IMR-90 (cell line): ENCODE results near the gene NUTM2F. TPM values are rescaled to one million over a fixed set of nuclear protein-coding genes. Genes with fewer than 3 reads are reported as not detected.

Source experiments
- ATAC-seq: fragments of 200-7000 bp; cut with Tn5 transposase; 2 replicates; pipeline ENCODE4 v1.9.1; 2020; ENCODE audit warnings: low read depth, mild to moderate bottlenecking, moderate library complexity
- BruUV-seq: library from RNA; stranded (reverse); fragments of 400-500 nt; replicated peaks from 2 replicates; lab custom pipeline; 2021; lab: Mats Ljungman, UMichigan
- CTCF ChIA-PET: fragments of 300-600 bp; formaldehyde crosslinking; extraction: SDS; loops from one replicate; lab custom pipeline; 2021; ENCODE audit warnings: antibody characterized with exemption; lab: Yijun Ruan, JAX
- POLR2A ChIA-PET: fragments of 300-600 bp; sonication (Branson Sonifier 250); formaldehyde crosslinking; loops from one replicate; lab custom pipeline; 2022; ENCODE audit warnings: antibody characterized with exemption; ENCODE audit not compliant: unreplicated experiment; lab: Charles Lee
- DNase-seq: peaks from one replicate; pipeline ENCODE4 v3.0.0; 2013
- H2AFZ ChIP-seq: replicated peaks from 2 replicates; pipeline ENCODE3; 2013; ENCODE audit warnings: low read length, mild to moderate bottlenecking; ENCODE audit not compliant: poor library complexity
- H2AK5ac ChIP-seq: 2 replicates; pipeline ENCODE4 v1.6.1; 2013; ENCODE audit warnings: low read depth, low read length, inconsistent platforms
- H2AK9ac ChIP-seq: replicated peaks from 2 replicates; pipeline ENCODE3; 2013; ENCODE audit warnings: mild to moderate bottlenecking, low read depth, low read length, moderate library complexity; ENCODE audit not compliant: poor library complexity
- H2BK120ac ChIP-seq: 2 replicates; pipeline ENCODE4 v1.6.1; 2013; ENCODE audit warnings: low read depth, low read length, inconsistent platforms
- H2BK15ac ChIP-seq: 3 replicates; pipeline ENCODE4 v1.6.1; 2013; ENCODE audit warnings: low read depth, low read length, inconsistent platforms
- H2BK20ac ChIP-seq: 2 replicates; pipeline ENCODE4 v1.6.1; 2013; ENCODE audit warnings: low read depth, mild to moderate bottlenecking, inconsistent platforms, low read length, moderate library complexity
- H2BK5ac ChIP-seq: 2 replicates; pipeline ENCODE4 v1.6.1; 2013; ENCODE audit warnings: mild to moderate bottlenecking, low read depth, low read length, inconsistent platforms; ENCODE audit not compliant: poor library complexity, severe bottlenecking
- H3K14ac ChIP-seq: replicated peaks from 2 replicates; pipeline ENCODE4 v1.6.1; 2013; ENCODE audit warnings: low read depth, low read length, inconsistent platforms
- H3K18ac ChIP-seq: 2 replicates; pipeline ENCODE4 v1.6.1; 2013; ENCODE audit warnings: low read depth, low read length, control low read depth
- H3K23ac ChIP-seq: 2 replicates; pipeline ENCODE4 v1.6.1; 2013; ENCODE audit warnings: low read depth, low read length, inconsistent platforms
- H3K27ac ChIP-seq: 2 replicates; pipeline ENCODE4 v1.5.1; 2013; ENCODE audit warnings: mild to moderate bottlenecking, control low read depth, low read length; ENCODE audit not compliant: insufficient read depth
- H3K27me3 ChIP-seq: 2 replicates; pipeline ENCODE4 v1.6.1; 2013; ENCODE audit warnings: low read length; ENCODE audit not compliant: control insufficient read depth, insufficient read depth
- H3K36me3 ChIP-seq: 2 replicates; pipeline ENCODE4 v1.6.1; 2013; ENCODE audit warnings: low read length, mixed read lengths; ENCODE audit not compliant: control insufficient read depth, insufficient read depth
- H3K4ac ChIP-seq: 2 replicates; pipeline ENCODE4 v1.6.1; 2013; ENCODE audit warnings: low read depth, low read length, inconsistent platforms
- H3K4me1 ChIP-seq: 2 replicates; pipeline ENCODE4 v1.6.1; 2013; ENCODE audit warnings: low read length, mixed read lengths; ENCODE audit not compliant: control insufficient read depth, insufficient read depth
- H3K4me2 ChIP-seq: 2 replicates; pipeline ENCODE4 v1.6.1; 2013; ENCODE audit warnings: low read depth, mild to moderate bottlenecking, control low read depth, low read length, moderate library complexity
- H3K4me3 ChIP-seq: 2 replicates; pipeline ENCODE4 v1.5.1; 2013; ENCODE audit warnings: low read depth, mild to moderate bottlenecking, control low read depth, low read length, moderate library complexity; ENCODE audit not compliant: insufficient read depth
- H3K56ac ChIP-seq: 2 replicates; pipeline ENCODE4 v1.6.1; 2013; ENCODE audit warnings: low read length, inconsistent platforms; ENCODE audit not compliant: insufficient read depth; ENCODE audit errors: extremely low read depth
- H3K79me1 ChIP-seq, 2 experiments: 2 replicates each; pipeline ENCODE4 v1.6.1; 2013; ENCODE audit warnings: low read length in 2 of 2, inconsistent platforms in 1 of 2, low read depth in 1 of 2
- H3K9ac ChIP-seq: 2 replicates; pipeline ENCODE4 v1.6.1; 2013; ENCODE audit warnings: low read depth, low read length, control low read depth
- H3K9me1 ChIP-seq: 2 replicates; pipeline ENCODE4 v1.6.1; 2013; ENCODE audit warnings: low read length, inconsistent platforms; ENCODE audit not compliant: insufficient read depth
- H3K9me3 ChIP-seq: 2 replicates; pipeline ENCODE4 v1.6.1; 2013; ENCODE audit warnings: low read length; ENCODE audit not compliant: control insufficient read depth, insufficient read depth
- H4K20me1 ChIP-seq: 2 replicates; pipeline ENCODE4 v1.6.1; 2013; ENCODE audit warnings: low read length, inconsistent platforms; ENCODE audit not compliant: insufficient read depth
- H4K5ac ChIP-seq: 2 replicates; pipeline ENCODE4 v1.6.1; 2013; ENCODE audit warnings: mild to moderate bottlenecking, low read depth, low read length, control low read depth
- H4K8ac ChIP-seq, 2 experiments: 2 replicates each; pipeline ENCODE4 v1.6.1; 2013; ENCODE audit warnings: low read depth in 2 of 2, low read length in 2 of 2, control low read depth in 1 of 2, inconsistent platforms in 1 of 2
- H4K91ac ChIP-seq: 2 replicates; pipeline ENCODE4 v1.6.1; 2013; ENCODE audit warnings: low read depth, low read length, inconsistent platforms; ENCODE audit not compliant: insufficient read depth
- BHLHE40 ChIP-seq: fragments of 150-350 bp; IDR thresholded peaks from 2 replicates; pipeline ENCODE4 v1.6.1; 2016; ENCODE audit warnings: mild to moderate bottlenecking, low read depth, low read length
- CEBPB ChIP-seq: IDR thresholded peaks from 2 replicates; pipeline ENCODE4 v1.6.1; 2012; ENCODE audit warnings: low read depth, low read length, improper control_type of control experiment
- CHD1 ChIP-seq: IDR thresholded peaks from 2 replicates; pipeline ENCODE4 v1.6.1; 2012; ENCODE audit warnings: low read depth, low read length, improper control_type of control experiment
- CTCF ChIP-seq: conservative IDR thresholded peaks from 2 replicates; pipeline ENCODE4 v1.5.1; 2012; ENCODE audit warnings: mild to moderate bottlenecking, low read depth, low read length, improper control_type of control experiment
- ELK1 ChIP-seq: fragments of 150-350 bp; IDR thresholded peaks from 2 replicates; pipeline ENCODE4 v1.6.1; 2016; ENCODE audit warnings: low read depth, mild to moderate bottlenecking, low read length, moderate library complexity, borderline replicate concordance
- FOS ChIP-seq: fragments of 150-350 bp; IDR thresholded peaks from 2 replicates; pipeline ENCODE4 v1.6.1; 2016; ENCODE audit warnings: low read depth, low read length
- MAFK ChIP-seq: IDR thresholded peaks from 2 replicates; pipeline ENCODE4 v1.6.1; 2012; ENCODE audit warnings: low read depth, low read length, improper control_type of control experiment
- MAZ ChIP-seq: IDR thresholded peaks from 2 replicates; pipeline ENCODE4 v1.6.1; 2012; ENCODE audit warnings: low read depth, mild to moderate bottlenecking, low read length, improper control_type of control experiment, moderate library complexity, borderline replicate concordance
- MXI1 ChIP-seq: IDR thresholded peaks from 2 replicates; pipeline ENCODE4 v1.6.1; 2012; ENCODE audit warnings: low read depth, mild to moderate bottlenecking, low read length, moderate library complexity, borderline replicate concordance
- NFE2L2 ChIP-seq: fragments of 150-350 bp; IDR thresholded peaks from 2 replicates; pipeline ENCODE4 v1.6.1; 2016; ENCODE audit warnings: low read depth, mild to moderate bottlenecking, low read length
- POLR2A ChIP-seq: IDR thresholded peaks from 2 replicates; pipeline ENCODE4 v1.6.1; 2012; ENCODE audit warnings: mild to moderate bottlenecking, low read depth, low read length
- RAD21 ChIP-seq: IDR thresholded peaks from 2 replicates; pipeline ENCODE4 v1.6.1; 2012; ENCODE audit warnings: low read length, improper control_type of control experiment
- RCOR1 ChIP-seq: IDR thresholded peaks from 2 replicates; pipeline ENCODE4 v1.6.1; 2012; ENCODE audit warnings: mild to moderate bottlenecking, low read length, improper control_type of control experiment; ENCODE audit not compliant: insufficient replicate concordance
- RFX5 ChIP-seq: IDR thresholded peaks from 2 replicates; pipeline ENCODE4 v1.8.0; 2012; ENCODE audit warnings: low read depth, mild to moderate bottlenecking, low read length, moderate library complexity
- SMC3 ChIP-seq: fragments of 150-350 bp; IDR thresholded peaks from 2 replicates; pipeline ENCODE4 v1.6.1; 2016; ENCODE audit warnings: low read depth, mild to moderate bottlenecking, antibody characterized with exemption, low read length, moderate library complexity
- USF2 ChIP-seq: fragments of 150-350 bp; IDR thresholded peaks from 2 replicates; pipeline ENCODE4 v1.6.1; 2017; ENCODE audit warnings: mild to moderate bottlenecking, antibody characterized with exemption, low read length, low read depth
- WGBS, 2 experiments: methylation state at CpG; one replicate each; pipeline versions ENCODE4 v1.1.5 to v1.1.7; 2013; ENCODE audit warnings: missing lambda C conversion rate in 2 of 2; ENCODE audit not compliant: insufficient read length in 1 of 2; ENCODE audit errors: extremely low coverage in 2 of 2; 5-methylcytosine and 5-hydroxymethylcytosine counted together
- dilution Hi-C: fragments of 300-500 bp; cut with HindIII; formaldehyde crosslinking; loops from one replicate; pipeline ENCODE4 v1.14.3; 2018; ENCODE audit warnings: low sequenced_read_pairs; ENCODE audit not compliant: unreplicated experiment
- in situ Hi-C: fragments of 300-500 bp; cut with MboI; formaldehyde crosslinking; loops from 3 replicates; pipeline ENCODE4 v1.14.3; 2019; ENCODE audit warnings: low sequenced_read_pairs, inconsistent platforms, mixed read lengths
- intact Hi-C: fragments of 100-400 bp; cut with micrococcal nuclease; formaldehyde crosslinking; loops from 2 replicates; pipeline ENCODE4 v1.10.0; 2022
- polyA plus RNA-seq, 3 experiments: library from polyadenylated mRNA; depleted of rRNA; stranded (reverse); fragments of >200 nt; gene quantifications; 2 replicates each; pipeline ENCODE4 v1.2.3, GENCODE V29; 2012; ENCODE audit warnings: low replicate concordance in 1 of 3
- total RNA-seq: library from RNA; depleted of rRNA; stranded (reverse); fragments of >200 nt; gene quantifications from 2 replicates; pipeline ENCODE4 v1.2.3, GENCODE V29; 2012

NUTM2F gene
- total and polyA plus RNA-seq, 2 of the 4 experiments (the other 2 are of a cell fraction), result not detected

GRCh38 chr9:94302426-94302825, 26.0 kb downstream of the NUTM2F start:
- Histone ChIP-seq H3K27me3 (no peaks in the 10 kb centered on the region), H3K9me3 (no peaks in the 10 kb centered on the region), H2AFZ (no peak overlapping the region), H3K79me1 (no peaks in the 10 kb centered on the region), H3K4ac (no peak overlapping the region), H2AK9ac (no peak overlapping the region), H3K27ac (no peak overlapping the region), H3K23ac (no peak overlapping the region), H2BK120ac (no peak overlapping the region), H4K5ac (no peak overlapping the region), H3K9ac (no peak overlapping the region), H2BK20ac (no peak overlapping the region), H4K20me1 (no peaks in the 10 kb centered on the region), H3K4me2 (no peak overlapping the region), H4K8ac (no peak overlapping the region), H2BK5ac (no peak overlapping the region), H4K91ac (no peak overlapping the region), H3K9me1 (peaks cover 7% of the 10 kb centered on the region), H3K18ac (no peak overlapping the region), H3K4me1 (no peaks in the 10 kb centered on the region), H3K4me3 (no peak overlapping the region), H3K14ac (no peak overlapping the region), H3K56ac (no peak overlapping the region), H2BK15ac (no peak overlapping the region), H2AK5ac (no peak overlapping the region), H3K36me3 (peaks cover 4% of the 10 kb centered on the region)
- BruUV-seq, result no TSS peak
- DNase-seq, result no peak
- ChIA-PET CTCF (no interaction called here), POLR2A (no interaction called here)
- no peak for ATAC-seq
- no peak for TF ChIP-seq RAD21
- TF ChIP-seq USF2, result no peak
- no peak for TF ChIP-seq BHLHE40
- TF ChIP-seq CHD1, result no peak
- TF ChIP-seq NFE2L2, result no peak
- TF ChIP-seq SMC3, result no peak
- no peak for TF ChIP-seq CTCF
- TF ChIP-seq MXI1, result no peak
- TF ChIP-seq POLR2A, result no peak
- no peak for TF ChIP-seq ELK1
- TF ChIP-seq FOS, result no peak
- TF ChIP-seq CEBPB, result no peak
- no peak for TF ChIP-seq MAZ
- TF ChIP-seq MAFK, result no peak
- no peak for TF ChIP-seq RCOR1
- no peak for TF ChIP-seq RFX5
- intact Hi-C loops (no loop called here), in situ Hi-C loops (no loop called here), dilution Hi-C loops (no loop called here)
- WGBS, 2 experiments, result 100% methylated on average over 3 of the region's 4 CpGs; no CpG with 5 or more reads in 1 of the 2 experiments
